Vagina (tissue), 2 donors: ENCODE data around the gene UBR4. TPM values are rescaled to one million over a fixed set of nuclear protein-coding genes. Genes with fewer than 3 reads are reported as not detected.

Source experiments
- DNase-seq, 2 donors: peaks; one replicate each; pipeline ENCODE4 v3.0.0-alpha.2; 2017; ENCODE audit errors: extremely low spot score in 2 of 2
- H3K27ac ChIP-seq: fragments of 200-600 bp; sonication (generic); one replicate; pipeline ENCODE4 v1.5.1; 2019
- H3K27me3 ChIP-seq: fragments of 200-600 bp; sonication (generic); one replicate; pipeline ENCODE4 v1.5.1; 2019
- H3K36me3 ChIP-seq, 2 donors: fragments of 200-600 bp; sonication (generic); one replicate each; pipeline ENCODE4 v1.5.1; 2017 to 2019
- H3K4me1 ChIP-seq: fragments of 200-600 bp; sonication (generic); one replicate; pipeline ENCODE4 v1.5.1; 2019
- H3K4me3 ChIP-seq, 2 donors: fragments of 200-600 bp; sonication (generic); 1 replicate in 1 of 2; 2 replicates in 1 of 2; pipeline ENCODE4 v1.5.1; 2016 to 2019
- H3K9me3 ChIP-seq: fragments of 200-600 bp; sonication (generic); one replicate; pipeline ENCODE4 v1.5.1; 2019
- CTCF ChIP-seq, 3 experiments: fragments of 450-650 bp in 2 of 3; fragments of 200-600 bp in 1 of 3; sonication (generic) in 1 of 3; IDR thresholded peaks; one replicate each; pipeline ENCODE4 v1.5.1; 2017 to 2019; ENCODE audit warnings: antibody characterized with exemption in 3 of 3, mild to moderate bottlenecking in 2 of 3, moderate library complexity in 2 of 3
- POLR2A ChIP-seq, 2 donors: fragments of 450-650 bp; IDR thresholded peaks; one replicate each; pipeline ENCODE4 v1.6.1; 2017; ENCODE audit warnings: antibody characterized with exemption in 2 of 2, mild to moderate bottlenecking in 2 of 2, moderate library complexity in 2 of 2
- POLR2AphosphoS5 ChIP-seq, 2 donors: sonication (generic); formaldehyde crosslinking; IDR thresholded peaks; one replicate each; pipeline ENCODE4 v1.9.0; 2017; ENCODE audit warnings: antibody characterized with exemption in 2 of 2, mild to moderate bottlenecking in 2 of 2, low read depth in 1 of 2; ENCODE audit not compliant: insufficient read depth in 1 of 2
- intact Hi-C: fragments of 100-400 bp; cut with DNase I; formaldehyde crosslinking; loops from one replicate; pipeline ENCODE4 v1.15.1; 2023
- total RNA-seq: library from RNA; depleted of rRNA; stranded (reverse); fragments of >200 nt; gene quantifications from one replicate; pipeline ENCODE4 v1.2.3, GENCODE V29; 2016

Gene UBR4
- total RNA-seq, 1 donor from 2014 or later, result 157 TPM

GRCh38 chr1:19087737-19088594, 122.1 kb downstream of the UBR4 start:
- H3K4me3 ChIP-seq, result no peak overlapping the region
- no peak for TF ChIP-seq POLR2A (IDR thresholded peaks at IDR 0.05)
- no peak for TF ChIP-seq CTCF (IDR thresholded peaks at IDR 0.05)
- TF ChIP-seq POLR2AphosphoS5 (IDR thresholded peaks at IDR 0.05; ENCODE audit: insufficient read depth in 1 of 2, low read depth in 1 of 2), result no peak
- H3K36me3 ChIP-seq, result peaks cover 0 to 85% of the 10 kb centered on the region in 2 donors
- DNase-seq, result no peak
- H3K27me3 ChIP-seq, result no peaks in the 10 kb centered on the region
- intact Hi-C loops, result no loop called here
- H3K9me3 ChIP-seq, result no peaks in the 10 kb centered on the region
- H3K27ac ChIP-seq, result no peak overlapping the region
- H3K4me1 ChIP-seq, result peaks cover 17% of the 10 kb centered on the region

- no peak for DNase-seq
- intact Hi-C loops, result no loop called here
- Histone ChIP-seq H3K4me3 (no peak overlapping the region), H3K9me3 (no peaks in the 10 kb centered on the region), H3K27me3 (no peaks in the 10 kb centered on the region), H3K36me3 (peaks cover 0 to 85% of the 10 kb centered on the region in 2 donors), H3K4me1 (peaks cover 24% of the 10 kb centered on the region), H3K27ac (peak overlapping the region; percentile 27)
- TF ChIP-seq POLR2AphosphoS5 (IDR thresholded peaks at IDR 0.05; ENCODE audit: insufficient read depth in 1 of 2, low read depth in 1 of 2) (no peak), CTCF (IDR thresholded peaks at IDR 0.05) (no peak), POLR2A (IDR thresholded peaks at IDR 0.05) (no peak)
Observed at GRCh38 chr1:19087017-19087736, 122.9 kb downstream of the UBR4 start.

- no peak for DNase-seq
- Histone ChIP-seq H3K27ac (peak overlapping the region; percentile 27), H3K36me3 (peaks cover 0 to 77% of the 10 kb centered on the region in 2 donors), H3K27me3 (no peaks in the 10 kb centered on the region), H3K4me1 (peaks cover 32% of the 10 kb centered on the region), H3K9me3 (no peaks in the 10 kb centered on the region), H3K4me3 (no peak overlapping the region)
- TF ChIP-seq POLR2A (IDR thresholded peaks at IDR 0.05) (no peak), POLR2AphosphoS5 (IDR thresholded peaks at IDR 0.05; ENCODE audit: insufficient read depth in 1 of 2, low read depth in 1 of 2) (no peak), CTCF (IDR thresholded peaks at IDR 0.05) (no peak)
- intact Hi-C loops, result no loop called here
Observed at GRCh38 chr1:19086176-19086875, 123.7 kb downstream of the UBR4 start.

- TF ChIP-seq CTCF (IDR thresholded peaks at IDR 0.05), result no peak
- no peak for TF ChIP-seq POLR2AphosphoS5 (IDR thresholded peaks at IDR 0.05; ENCODE audit: insufficient read depth in 1 of 2, low read depth in 1 of 2)
- no peak for TF ChIP-seq POLR2A (IDR thresholded peaks at IDR 0.05)
- DNase-seq, result no peak
- H3K36me3 ChIP-seq, result peaks cover 0 to 68% of the 10 kb centered on the region in 2 donors
- peak overlapping the region; percentile 75 for H3K27ac ChIP-seq
- H3K9me3 ChIP-seq, result no peaks in the 10 kb centered on the region
- H3K27me3 ChIP-seq, result no peaks in the 10 kb centered on the region
- H3K4me1 ChIP-seq, result peaks cover 50% of the 10 kb centered on the region
- no peak overlapping the region for H3K4me3 ChIP-seq
- intact Hi-C loops, result no loop called here
Observed at GRCh38 chr1:19084206-19084738, 125.8 kb downstream of the UBR4 start.
